ENCODE data around the gene ZNF354B. TPM values are rescaled to one million over a fixed set of nuclear protein-coding genes. Genes with fewer than 3 reads are reported as not detected.
"Not testable (repeated sequence)": the region's sequence is repeated elsewhere in the genome, so short reads cannot be mapped to it uniquely, and the experiment has no call there.

Gene ZNF354B
- polyA plus RNA-seq, 1 of the 3 experiments (the other 2 are of a cell fraction): 7.1 TPM

DNA sequence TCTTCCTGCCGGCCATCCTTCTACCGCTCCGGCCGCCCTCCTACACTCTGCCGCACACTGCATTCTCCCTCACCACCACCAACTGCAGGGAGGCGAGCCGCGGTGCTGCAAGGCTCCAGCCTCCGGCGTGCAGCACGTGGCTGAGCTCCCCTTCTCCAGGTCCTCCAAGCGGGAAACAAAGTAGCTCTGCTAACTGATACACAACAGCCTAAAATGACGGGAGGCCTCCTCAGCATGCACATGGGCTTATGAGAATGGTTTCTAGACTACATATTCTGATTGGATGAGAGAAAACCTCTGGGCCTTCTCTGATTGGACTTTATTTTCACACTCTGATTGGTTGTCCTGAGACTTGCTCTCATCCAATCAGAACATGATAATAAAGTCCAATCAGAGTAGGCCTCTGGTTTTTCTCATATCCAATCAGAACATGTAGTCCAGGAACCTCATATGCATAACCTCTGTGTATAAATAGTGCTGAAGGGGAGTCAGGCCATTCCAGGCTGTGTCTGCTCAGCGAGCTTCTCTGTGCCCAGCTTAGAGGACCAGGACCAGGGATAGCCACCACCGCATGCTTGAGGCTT, 27.0 kb upstream of the ZNF354B start (continued):
- no peak for TF ChIP-seq RCOR1 (IDR thresholded peaks at IDR 0.05; ENCODE audit: low read length)
- TF ChIP-seq CHD2 (IDR thresholded peaks at IDR 0.05; ENCODE audit: low read length, partially characterized antibody): no peak
- TF ChIP-seq, protein P1, sequence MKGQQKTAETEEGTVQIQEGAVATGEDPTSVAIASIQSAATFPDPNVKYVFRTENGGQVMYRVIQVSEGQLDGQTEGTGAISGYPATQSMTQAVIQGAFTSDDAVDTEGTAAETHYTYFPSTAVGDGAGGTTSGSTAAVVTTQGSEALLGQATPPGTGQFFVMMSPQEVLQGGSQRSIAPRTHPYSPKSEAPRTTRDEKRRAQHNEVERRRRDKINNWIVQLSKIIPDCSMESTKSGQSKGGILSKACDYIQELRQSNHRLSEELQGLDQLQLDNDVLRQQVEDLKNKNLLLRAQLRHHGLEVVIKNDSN (IDR thresholded peaks at IDR 0.05; ENCODE audit: borderline replicate concordance, low read depth): no peak

DNA sequence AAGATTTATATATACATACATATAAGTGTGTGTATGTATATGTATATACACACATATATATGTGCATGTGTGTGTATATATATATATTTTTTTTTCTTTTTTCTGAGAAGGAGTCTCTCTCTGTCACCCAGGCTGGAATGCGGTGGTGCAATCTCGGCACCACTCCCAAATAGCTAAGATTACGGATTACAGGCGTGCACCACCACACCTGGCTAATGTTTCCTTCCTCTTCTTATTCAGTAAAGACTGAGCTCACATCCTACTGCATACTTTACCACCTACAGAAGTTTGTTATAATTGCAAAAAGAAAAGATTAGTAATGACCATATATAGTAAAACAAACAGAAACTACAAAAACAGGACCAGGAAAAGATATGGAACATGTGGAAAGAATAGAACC, 23.1 kb upstream of the ZNF354B start:
- H3K9me3 ChIP-seq: no peaks in the 10 kb centered on the region
- no peak overlapping the region for H2AFZ ChIP-seq (ENCODE audit: low read depth)
- H3K79me2 ChIP-seq (ENCODE audit: insufficient read depth): no peaks in the 10 kb centered on the region
- ChIA-PET POLR2A (no interaction called here), CTCF (no interaction called here)
- no peaks in the 10 kb centered on the region for H3K4me1 ChIP-seq (ENCODE audit: control insufficient read depth in 1 of 2, insufficient read depth in 2 of 2, low read depth in 1 of 2, low read length in 1 of 2)
- no peaks in the 10 kb centered on the region for H3F3A ChIP-seq (replicated peaks; ENCODE audit: insufficient read depth)
- no peak overlapping the region for H3K4me3 ChIP-seq (ENCODE audit: low read depth in 2 of 2, low read length in 1 of 2)
- no peak for TF ChIP-seq NFIC (IDR thresholded peaks at IDR 0.05; ENCODE audit: borderline replicate concordance)
- TF ChIP-seq SIN3A (IDR thresholded peaks at IDR 0.05; ENCODE audit: borderline replicate concordance, low read depth, low read length): no peak
- no peak for TF ChIP-seq GABPA (IDR thresholded peaks at IDR 0.05; ENCODE audit: low read depth)
- no peak for TF ChIP-seq FOXJ3 (CRISPR knock-in tag; IDR thresholded peaks at IDR 0.05)
- TF ChIP-seq, protein P2, sequence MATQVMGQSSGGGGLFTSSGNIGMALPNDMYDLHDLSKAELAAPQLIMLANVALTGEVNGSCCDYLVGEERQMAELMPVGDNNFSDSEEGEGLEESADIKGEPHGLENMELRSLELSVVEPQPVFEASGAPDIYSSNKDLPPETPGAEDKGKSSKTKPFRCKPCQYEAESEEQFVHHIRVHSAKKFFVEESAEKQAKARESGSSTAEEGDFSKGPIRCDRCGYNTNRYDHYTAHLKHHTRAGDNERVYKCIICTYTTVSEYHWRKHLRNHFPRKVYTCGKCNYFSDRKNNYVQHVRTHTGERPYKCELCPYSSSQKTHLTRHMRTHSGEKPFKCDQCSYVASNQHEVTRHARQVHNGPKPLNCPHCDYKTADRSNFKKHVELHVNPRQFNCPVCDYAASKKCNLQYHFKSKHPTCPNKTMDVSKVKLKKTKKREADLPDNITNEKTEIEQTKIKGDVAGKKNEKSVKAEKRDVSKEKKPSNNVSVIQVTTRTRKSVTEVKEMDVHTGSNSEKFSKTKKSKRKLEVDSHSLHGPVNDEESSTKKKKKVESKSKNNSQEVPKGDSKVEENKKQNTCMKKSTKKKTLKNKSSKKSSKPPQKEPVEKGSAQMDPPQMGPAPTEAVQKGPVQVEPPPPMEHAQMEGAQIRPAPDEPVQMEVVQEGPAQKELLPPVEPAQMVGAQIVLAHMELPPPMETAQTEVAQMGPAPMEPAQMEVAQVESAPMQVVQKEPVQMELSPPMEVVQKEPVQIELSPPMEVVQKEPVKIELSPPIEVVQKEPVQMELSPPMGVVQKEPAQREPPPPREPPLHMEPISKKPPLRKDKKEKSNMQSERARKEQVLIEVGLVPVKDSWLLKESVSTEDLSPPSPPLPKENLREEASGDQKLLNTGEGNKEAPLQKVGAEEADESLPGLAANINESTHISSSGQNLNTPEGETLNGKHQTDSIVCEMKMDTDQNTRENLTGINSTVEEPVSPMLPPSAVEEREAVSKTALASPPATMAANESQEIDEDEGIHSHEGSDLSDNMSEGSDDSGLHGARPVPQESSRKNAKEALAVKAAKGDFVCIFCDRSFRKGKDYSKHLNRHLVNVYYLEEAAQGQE (IDR thresholded peaks at IDR 0.05; ENCODE audit: low read depth, low read length): no peak
- no peak for TF ChIP-seq YY1 (IDR thresholded peaks at IDR 0.05; ENCODE audit: low read depth)
- no peak for TF ChIP-seq RFX5 (IDR thresholded peaks at IDR 0.05; ENCODE audit: low read length)
- TF ChIP-seq RAD21 (IDR thresholded peaks at IDR 0.05; ENCODE audit: low read length): no peak
- TF ChIP-seq NRF1 (IDR thresholded peaks at IDR 0.05; ENCODE audit: low read depth, low read length): no peak
- no peak for TF ChIP-seq RCOR1 (IDR thresholded peaks at IDR 0.05; ENCODE audit: low read length)
- TF ChIP-seq, protein P3, sequence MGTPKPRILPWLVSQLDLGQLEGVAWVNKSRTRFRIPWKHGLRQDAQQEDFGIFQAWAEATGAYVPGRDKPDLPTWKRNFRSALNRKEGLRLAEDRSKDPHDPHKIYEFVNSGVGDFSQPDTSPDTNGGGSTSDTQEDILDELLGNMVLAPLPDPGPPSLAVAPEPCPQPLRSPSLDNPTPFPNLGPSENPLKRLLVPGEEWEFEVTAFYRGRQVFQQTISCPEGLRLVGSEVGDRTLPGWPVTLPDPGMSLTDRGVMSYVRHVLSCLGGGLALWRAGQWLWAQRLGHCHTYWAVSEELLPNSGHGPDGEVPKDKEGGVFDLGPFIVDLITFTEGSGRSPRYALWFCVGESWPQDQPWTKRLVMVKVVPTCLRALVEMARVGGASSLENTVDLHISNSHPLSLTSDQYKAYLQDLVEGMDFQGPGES (IDR thresholded peaks at IDR 0.05; ENCODE audit: low read depth, low read length): no peak
- TF ChIP-seq MEF2A (IDR thresholded peaks at IDR 0.05; ENCODE audit: borderline replicate concordance, low read depth): no peak
- no peak for TF ChIP-seq CHD2 (IDR thresholded peaks at IDR 0.05; ENCODE audit: low read length, partially characterized antibody)
- TF ChIP-seq TCF12 (IDR thresholded peaks at IDR 0.05): no peak
- H3K4me2 ChIP-seq: no peak overlapping the region
- H3K9ac ChIP-seq: no peak overlapping the region
- no peaks in the 10 kb centered on the region for H3K27me3 ChIP-seq (ENCODE audit: insufficient read depth)
- no peaks in the 10 kb centered on the region for H4K20me1 ChIP-seq (ENCODE audit: insufficient read depth)
- no peak for DNase-seq
- H3K36me3 ChIP-seq (replicated peaks in 1 of 2; ENCODE audit: control insufficient read depth in 1 of 2, insufficient read depth in 2 of 2, low read length in 1 of 2): no peaks in the 10 kb centered on the region
- H3K27ac ChIP-seq (ENCODE audit: low read depth in 2 of 2, low read length in 1 of 2): no peak overlapping the region
- 9% methylated on average over 4 of the region's 4 CpGs for WGBS (ENCODE audit: low lambda C conversion rate)
- no peaks in the 10 kb centered on the region for H3K9me2 ChIP-seq

DNA sequence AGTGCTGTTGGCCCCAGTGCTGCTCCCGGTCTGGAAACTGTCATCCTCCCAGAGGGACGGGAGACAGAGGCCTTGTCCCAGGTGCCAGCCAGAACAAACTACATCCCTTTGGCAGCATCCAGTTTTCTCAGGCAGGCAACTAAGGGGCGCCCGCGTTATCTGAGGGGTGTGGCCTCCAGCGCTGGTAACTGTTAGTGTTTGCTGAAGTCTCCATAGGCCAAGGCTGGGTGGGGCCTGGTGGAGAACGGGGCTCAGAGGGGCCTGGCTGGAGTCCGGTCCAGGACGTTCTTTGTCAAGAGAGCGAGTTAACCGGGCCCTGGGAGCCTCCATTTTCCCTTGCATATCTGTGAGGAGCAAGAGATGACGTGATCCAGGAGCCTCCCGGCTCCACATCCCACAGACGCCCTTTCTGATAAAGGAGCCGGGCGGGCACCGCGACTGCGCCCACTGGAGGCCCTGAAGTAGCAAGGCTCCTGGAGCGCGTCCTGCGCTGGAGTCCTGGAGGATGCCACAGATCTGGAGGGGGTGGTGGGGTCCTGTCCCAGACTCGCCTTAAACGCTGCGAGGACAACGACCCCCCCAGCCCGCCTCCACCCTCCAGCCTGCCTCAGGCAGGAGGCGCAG, 20.9 kb upstream of the ZNF354B start:
- H3K9me2 ChIP-seq; H3F3A ChIP-seq (replicated peaks; ENCODE audit: insufficient read depth); H3K4me3 ChIP-seq (ENCODE audit: low read depth in 2 of 2, low read length in 1 of 2); H4K20me1 ChIP-seq (ENCODE audit: insufficient read depth); H3K27ac ChIP-seq (ENCODE audit: low read depth in 2 of 2, low read length in 1 of 2); H3K4me2 ChIP-seq; H3K4me1 ChIP-seq (ENCODE audit: control insufficient read depth in 1 of 2, insufficient read depth in 2 of 2, low read depth in 1 of 2, low read length in 1 of 2); H3K9me3 ChIP-seq; CTCF ChIA-PET; DNase-seq; H3K36me3 ChIP-seq (replicated peaks in 1 of 2; ENCODE audit: control insufficient read depth in 1 of 2, insufficient read depth in 2 of 2, low read length in 1 of 2); POLR2A ChIA-PET; H3K9ac ChIP-seq; H3K79me2 ChIP-seq (ENCODE audit: insufficient read depth); H2AFZ ChIP-seq (ENCODE audit: low read depth); H3K27me3 ChIP-seq (ENCODE audit: insufficient read depth): not testable (repeated sequence)
- 14% methylated on average over 7 of the region's 28 CpGs for WGBS (ENCODE audit: low lambda C conversion rate)

All from SK-N-SH (cell line).